HepG2 (cell line): ENCODE measurements around the gene GTF2B. TPM values are rescaled to one million over a fixed set of nuclear protein-coding genes. Genes with fewer than 3 reads are reported as not detected.

Experiments
- EP300 ChIP-seq, 3 experiments: sonication (generic) in 1 of 3; formaldehyde crosslinking in 1 of 3; IDR thresholded peaks; 2 replicates each; pipeline versions ENCODE4 v1.5.1 to v1.6.1; 2011 to 2020; ENCODE audit warnings: low read depth in 2 of 3, low read length in 2 of 3, borderline replicate concordance in 1 of 3, improper control_type of control experiment in 1 of 3, mild to moderate bottlenecking in 1 of 3, missing genetic modification reagents in 1 of 3, moderate library complexity in 1 of 3
- FOXK1 ChIP-seq: sonication (generic); formaldehyde crosslinking; IDR thresholded peaks from 2 replicates; pipeline ENCODE4 v1.4.0; 2020; ENCODE audit warnings: low read depth, missing genetic modification reagents, borderline replicate concordance
- HOXA3 ChIP-seq: sonication (generic); formaldehyde crosslinking; IDR thresholded peaks from 2 replicates; pipeline ENCODE4 v1.5.0; 2020; ENCODE audit warnings: missing genetic modification reagents
- MAFG ChIP-seq: sonication (generic); formaldehyde crosslinking; IDR thresholded peaks from 2 replicates; pipeline ENCODE4 v1.5.1; 2020; ENCODE audit warnings: mild to moderate bottlenecking, missing genetic modification reagents
- MXD4 ChIP-seq: IDR thresholded peaks from 2 replicates; pipeline ENCODE4 v1.6.1; 2016; ENCODE audit warnings: mild to moderate bottlenecking, missing biosample characterization, missing genetic modification reagents
- NCOR1 ChIP-seq: fragments of 200-600 bp; sonication (generic); IDR thresholded peaks from 2 replicates; pipeline ENCODE4 v1.7.0; 2017; ENCODE audit warnings: antibody characterized with exemption, low read length, borderline replicate concordance
- POGK ChIP-seq: sonication (generic); formaldehyde crosslinking; conservative IDR thresholded peaks from 2 replicates; pipeline ENCODE4 v1.8.0; 2022; ENCODE audit warnings: mild to moderate bottlenecking, moderate library complexity, missing genetic modification reagents
- RELA ChIP-seq: sonication (generic); formaldehyde crosslinking; IDR thresholded peaks from 2 replicates; pipeline ENCODE4 v1.4.0; 2020; ENCODE audit warnings: missing genetic modification reagents
- TOPORS ChIP-seq: sonication (generic); formaldehyde crosslinking; IDR thresholded peaks from 2 replicates; pipeline ENCODE4 v1.8.0; 2023; ENCODE audit warnings: mild to moderate bottlenecking, missing genetic modification reagents
- ZBED4 ChIP-seq: sonication (generic); formaldehyde crosslinking; IDR thresholded peaks from 2 replicates; pipeline ENCODE4 v1.4.0; 2020; ENCODE audit warnings: missing genetic modification reagents, borderline replicate concordance
- ZBTB2 ChIP-seq: sonication (generic); formaldehyde crosslinking; IDR thresholded peaks from 2 replicates; pipeline ENCODE4 v1.8.0; 2022; ENCODE audit warnings: low read depth, missing genetic modification reagents
- ZFP36L1 ChIP-seq: sonication (generic); formaldehyde crosslinking; IDR thresholded peaks from 2 replicates; pipeline ENCODE4 v1.8.0; 2022; ENCODE audit warnings: mild to moderate bottlenecking, missing genetic modification reagents, moderate library complexity
- ZNF33A ChIP-seq: sonication (generic); formaldehyde crosslinking; IDR thresholded peaks from 2 replicates; pipeline ENCODE4 v1.5.1; 2020; ENCODE audit warnings: missing genetic modification reagents, mild to moderate bottlenecking, moderate library complexity, borderline replicate concordance
- ZNF496 ChIP-seq: sonication (generic); formaldehyde crosslinking; IDR thresholded peaks from 2 replicates; pipeline ENCODE4 v1.8.1; 2023; ENCODE audit warnings: mild to moderate bottlenecking, moderate library complexity, missing genetic modification reagents; ENCODE audit not compliant: insufficient replicate concordance
- ZNF501 ChIP-seq: sonication (generic); formaldehyde crosslinking; IDR thresholded peaks from 2 replicates; pipeline ENCODE4 v1.5.1; 2020; ENCODE audit warnings: mild to moderate bottlenecking, moderate library complexity, missing genetic modification reagents
- ZNF790 ChIP-seq: sonication (generic); formaldehyde crosslinking; IDR thresholded peaks from 2 replicates; pipeline ENCODE4 v1.8.0; 2022; ENCODE audit warnings: missing genetic modification reagents, mild to moderate bottlenecking, borderline replicate concordance
- polyA plus RNA-seq, 8 experiments: library from polyadenylated mRNA; depleted of rRNA in 3 of 8; stranded (reverse) in 7 of 8; unstranded in 1 of 8; fragments of >200 nt; fragmentation: Illumina TruSeq in 4 of 8; extraction: Trizol in 4 of 8; gene quantifications; 2 replicates each; pipeline versions ENCODE4 v1.2.1 to v1.2.3, GENCODE V29; 2011 to 2016; ENCODE audit warnings: low read depth in 4 of 8, missing spikeins in 1 of 8, mixed read lengths in 1 of 8; ENCODE audit not compliant: insufficient read depth in 1 of 8
- total RNA-seq, 5 experiments: library from RNA; depleted of rRNA; stranded (reverse); fragments of >200 nt; fragmentation: Illumina TruSeq; extraction: Trizol; gene quantifications; 2 replicates each; pipeline ENCODE4 v1.2.3, GENCODE V29; 2016; ENCODE audit warnings: low read depth in 1 of 5
- TF ChIP-seq, protein P1 (sequence below): sonication (generic); formaldehyde crosslinking; IDR thresholded peaks from 2 replicates; pipeline ENCODE4 v1.5.0; 2020; ENCODE audit warnings: missing genetic modification reagents
- TF ChIP-seq, protein P2 (sequence below): sonication (generic); formaldehyde crosslinking; IDR thresholded peaks from 2 replicates; pipeline ENCODE4 v1.8.1; 2023; ENCODE audit warnings: mild to moderate bottlenecking, missing genetic modification reagents

The GTF2B gene
- total and polyA plus RNA-seq, 2 of the 13 experiments (the other 11 are each of a cell fraction or from before 2014, with no cell fraction given) = 31.5 to 43.4 TPM

GRCh38 chr1:88891318-88891950, at the start of gene GTF2B (continued):
- TF ChIP-seq NCOR1 (no peak), POGK (CRISPR knock-in tag) (0 out of 2 replicates have a peak, but pooled peaks have one; percentile 47), ZFP36L1 (peak; percentile 67; the same call in 1 of the 2 replicates), EP300 (IDR thresholded peaks at IDR 0.05; ENCODE audit: low read depth in 2 of 2, low read length in 2 of 2) (no peak), EP300 (CRISPR knock-in tag; IDR thresholded peaks at IDR 0.05; ENCODE audit: borderline replicate concordance) (peak; percentile 36; the same call in 1 of the 2 replicates), ZBTB2 (CRISPR knock-in tag) (no peak), MAFG (CRISPR knock-in tag) (no peak), RELA (CRISPR knock-in tag) (no peak), ZNF790 (CRISPR knock-in tag) (no peak), FOXK1 (CRISPR knock-in tag) (peak; percentile 90), ZNF501 (CRISPR knock-in tag) (peak; percentile 85), ZNF496 (CRISPR knock-in tag) (no peak), TOPORS (CRISPR knock-in tag) (peak; percentile 78; the same call in 1 of the 2 replicates), ZBED4 (CRISPR knock-in tag) (no peak), HOXA3 (peak; percentile 97), ZNF33A (no peak), MXD4 (CRISPR knock-in tag) (peak; percentile 77)
- TF ChIP-seq, protein P1, sequence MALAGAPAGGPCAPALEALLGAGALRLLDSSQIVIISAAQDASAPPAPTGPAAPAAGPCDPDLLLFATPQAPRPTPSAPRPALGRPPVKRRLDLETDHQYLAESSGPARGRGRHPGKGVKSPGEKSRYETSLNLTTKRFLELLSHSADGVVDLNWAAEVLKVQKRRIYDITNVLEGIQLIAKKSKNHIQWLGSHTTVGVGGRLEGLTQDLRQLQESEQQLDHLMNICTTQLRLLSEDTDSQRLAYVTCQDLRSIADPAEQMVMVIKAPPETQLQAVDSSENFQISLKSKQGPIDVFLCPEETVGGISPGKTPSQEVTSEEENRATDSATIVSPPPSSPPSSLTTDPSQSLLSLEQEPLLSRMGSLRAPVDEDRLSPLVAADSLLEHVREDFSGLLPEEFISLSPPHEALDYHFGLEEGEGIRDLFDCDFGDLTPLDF = no peak
- TF ChIP-seq, protein P2, sequence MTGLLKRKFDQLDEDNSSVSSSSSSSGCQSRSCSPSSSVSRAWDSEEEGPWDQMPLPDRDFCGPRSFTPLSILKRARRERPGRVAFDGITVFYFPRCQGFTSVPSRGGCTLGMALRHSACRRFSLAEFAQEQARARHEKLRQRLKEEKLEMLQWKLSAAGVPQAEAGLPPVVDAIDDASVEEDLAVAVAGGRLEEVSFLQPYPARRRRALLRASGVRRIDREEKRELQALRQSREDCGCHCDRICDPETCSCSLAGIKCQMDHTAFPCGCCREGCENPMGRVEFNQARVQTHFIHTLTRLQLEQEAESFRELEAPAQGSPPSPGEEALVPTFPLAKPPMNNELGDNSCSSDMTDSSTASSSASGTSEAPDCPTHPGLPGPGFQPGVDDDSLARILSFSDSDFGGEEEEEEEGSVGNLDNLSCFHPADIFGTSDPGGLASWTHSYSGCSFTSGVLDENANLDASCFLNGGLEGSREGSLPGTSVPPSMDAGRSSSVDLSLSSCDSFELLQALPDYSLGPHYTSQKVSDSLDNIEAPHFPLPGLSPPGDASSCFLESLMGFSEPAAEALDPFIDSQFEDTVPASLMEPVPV = no peak; the same call in 1 of the 2 replicates
